Measurements from ENCODE around the gene NFATC2.

GRCh38 chr20:51510936-51511605, 31.4 kb downstream of the NFATC2 start:
- TF ChIP-seq CEBPB (IDR thresholded peaks at IDR 0.05; ENCODE audit: low read depth), result no peak
- no peak for TF ChIP-seq ZNF274 (IDR thresholded peaks at IDR 0.05; ENCODE audit: low read depth, low read length)
- TF ChIP-seq, protein P1, sequence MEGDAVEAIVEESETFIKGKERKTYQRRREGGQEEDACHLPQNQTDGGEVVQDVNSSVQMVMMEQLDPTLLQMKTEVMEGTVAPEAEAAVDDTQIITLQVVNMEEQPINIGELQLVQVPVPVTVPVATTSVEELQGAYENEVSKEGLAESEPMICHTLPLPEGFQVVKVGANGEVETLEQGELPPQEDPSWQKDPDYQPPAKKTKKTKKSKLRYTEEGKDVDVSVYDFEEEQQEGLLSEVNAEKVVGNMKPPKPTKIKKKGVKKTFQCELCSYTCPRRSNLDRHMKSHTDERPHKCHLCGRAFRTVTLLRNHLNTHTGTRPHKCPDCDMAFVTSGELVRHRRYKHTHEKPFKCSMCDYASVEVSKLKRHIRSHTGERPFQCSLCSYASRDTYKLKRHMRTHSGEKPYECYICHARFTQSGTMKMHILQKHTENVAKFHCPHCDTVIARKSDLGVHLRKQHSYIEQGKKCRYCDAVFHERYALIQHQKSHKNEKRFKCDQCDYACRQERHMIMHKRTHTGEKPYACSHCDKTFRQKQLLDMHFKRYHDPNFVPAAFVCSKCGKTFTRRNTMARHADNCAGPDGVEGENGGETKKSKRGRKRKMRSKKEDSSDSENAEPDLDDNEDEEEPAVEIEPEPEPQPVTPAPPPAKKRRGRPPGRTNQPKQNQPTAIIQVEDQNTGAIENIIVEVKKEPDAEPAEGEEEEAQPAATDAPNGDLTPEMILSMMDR (IDR thresholded peaks at IDR 0.05 in 2 of 3, conservative IDR thresholded peaks at IDR 0.05 in 1 of 3; ENCODE audit: borderline replicate concordance in 1 of 3, insufficient read depth in 1 of 3, low read depth in 2 of 3, low read length in 2 of 3), result no peak
- TF ChIP-seq, protein P2, sequence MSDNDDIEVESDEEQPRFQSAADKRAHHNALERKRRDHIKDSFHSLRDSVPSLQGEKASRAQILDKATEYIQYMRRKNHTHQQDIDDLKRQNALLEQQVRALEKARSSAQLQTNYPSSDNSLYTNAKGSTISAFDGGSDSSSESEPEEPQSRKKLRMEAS (IDR thresholded peaks at IDR 0.05), result no peak
- TF ChIP-seq SP1 (IDR thresholded peaks at IDR 0.05; ENCODE audit: low read depth), result no peak
- TF ChIP-seq JUND (IDR thresholded peaks at IDR 0.05), result no peak
- TF ChIP-seq YY1 (IDR thresholded peaks at IDR 0.05; ENCODE audit: extremely low read depth, insufficient replicate concordance, low read depth, low read length), result no peak

Measured in HCT116 (cell line).